H9 (cell line): Measurements from ENCODE around the gene METTL26. TPM values are rescaled to one million over a fixed set of nuclear protein-coding genes. Genes with fewer than 3 reads are reported as not detected.

Experiments
- DNase-seq: peaks from one replicate; pipeline ENCODE4 v3.0.0-alpha.2; 2017
- H2AFZ ChIP-seq: one replicate; pipeline ENCODE4 v1.6.1; 2013; ENCODE audit warnings: mild to moderate bottlenecking, low read length, control low read depth, moderate library complexity
- H2AK5ac ChIP-seq: 2 replicates; pipeline ENCODE4 v1.6.1; 2013; ENCODE audit warnings: low read length, control low read depth, mixed read lengths; ENCODE audit not compliant: insufficient read length
- H2BK120ac ChIP-seq: one replicate; pipeline ENCODE4 v1.6.1; 2013; ENCODE audit warnings: low read depth, mild to moderate bottlenecking, low read length, control low read depth, inconsistent platforms; ENCODE audit not compliant: poor library complexity, severe bottlenecking
- H2BK12ac ChIP-seq: 2 replicates; pipeline ENCODE4 v1.6.1; 2013; ENCODE audit warnings: low read length, control low read depth, mixed read lengths, low read depth; ENCODE audit not compliant: insufficient read length
- H2BK15ac ChIP-seq: 2 replicates; pipeline ENCODE4 v1.6.1; 2013; ENCODE audit warnings: low read depth, low read length, control low read depth
- H2BK20ac ChIP-seq: one replicate; pipeline ENCODE4 v1.6.1; 2013; ENCODE audit warnings: low read depth, mild to moderate bottlenecking, low read length, control low read depth, inconsistent platforms; ENCODE audit not compliant: poor library complexity, severe bottlenecking
- H2BK5ac ChIP-seq: 2 replicates; pipeline ENCODE4 v1.6.1; 2013; ENCODE audit warnings: low read length, control low read depth, mixed read lengths; ENCODE audit not compliant: insufficient read length
- H3K14ac ChIP-seq: 2 replicates; pipeline ENCODE4 v1.6.1; 2013; ENCODE audit warnings: low read length, control low read depth; ENCODE audit not compliant: insufficient read depth
- H3K18ac ChIP-seq: 2 replicates; pipeline ENCODE4 v1.6.1; 2013; ENCODE audit warnings: low read depth, mild to moderate bottlenecking, mixed read lengths, low read length, control low read depth; ENCODE audit not compliant: insufficient read length
- H3K23ac ChIP-seq: 2 replicates; pipeline ENCODE4 v1.6.1; 2013; ENCODE audit warnings: low read length, control low read depth, mixed read lengths, low read depth; ENCODE audit not compliant: insufficient read length
- H3K23me2 ChIP-seq: 2 replicates; pipeline ENCODE4 v1.6.1; 2013; ENCODE audit warnings: low read depth, mild to moderate bottlenecking, mixed read lengths, low read length, control low read depth; ENCODE audit not compliant: insufficient read length, poor library complexity, severe bottlenecking
- H3K27ac ChIP-seq: 2 replicates; pipeline ENCODE4 v1.5.1; 2013; ENCODE audit warnings: low read length, control low read depth, mixed read lengths, low read depth; ENCODE audit not compliant: insufficient read length
- H3K27me3 ChIP-seq: 2 replicates; pipeline ENCODE4 v1.6.1; 2013; ENCODE audit warnings: low read length, control low read depth, inconsistent platforms; ENCODE audit not compliant: insufficient read depth
- H3K4ac ChIP-seq: 2 replicates; pipeline ENCODE4 v1.6.1; 2013; ENCODE audit warnings: low read depth, mild to moderate bottlenecking, control low read depth, inconsistent platforms, low read length, moderate library complexity
- H3K4me1 ChIP-seq: 2 replicates; pipeline ENCODE4 v1.6.1; 2013; ENCODE audit warnings: low read length, control low read depth, inconsistent platforms; ENCODE audit not compliant: insufficient read depth
- H3K4me2 ChIP-seq: 2 replicates; pipeline ENCODE4 v1.6.1; 2013; ENCODE audit warnings: low read length, control low read depth, mixed read lengths; ENCODE audit not compliant: insufficient read length, insufficient read depth
- H3K56ac ChIP-seq: 2 replicates; pipeline ENCODE4 v1.6.1; 2013; ENCODE audit warnings: low read depth, mild to moderate bottlenecking, mixed read lengths, low read length, control low read depth; ENCODE audit not compliant: insufficient read length
- H3K79me1 ChIP-seq: 2 replicates; pipeline ENCODE4 v1.6.1; 2013; ENCODE audit warnings: low read depth, mild to moderate bottlenecking, moderate library complexity, low read length, control low read depth, inconsistent platforms; ENCODE audit not compliant: insufficient read depth, poor library complexity, severe bottlenecking
- H3K79me2 ChIP-seq: 2 replicates; pipeline ENCODE4 v1.6.1; 2013; ENCODE audit warnings: low read length, control low read depth, inconsistent platforms; ENCODE audit not compliant: insufficient read depth
- H3K9ac ChIP-seq: 2 replicates; pipeline ENCODE4 v1.6.1; 2013; ENCODE audit warnings: low read length, control low read depth, mixed read lengths; ENCODE audit not compliant: insufficient read length; ENCODE audit errors: extremely low read depth
- H3K9me3 ChIP-seq: one replicate; pipeline ENCODE4 v1.6.1; 2013; ENCODE audit warnings: low read depth, low read length, inconsistent platforms; ENCODE audit not compliant: control insufficient read depth
- H3T11ph ChIP-seq: one replicate; pipeline ENCODE4 v1.6.1; 2013; ENCODE audit warnings: mild to moderate bottlenecking, low read length, control low read depth, inconsistent platforms
- H4K20me1 ChIP-seq: one replicate; pipeline ENCODE4 v1.6.1; 2013; ENCODE audit not compliant: control insufficient read depth, insufficient read length, insufficient read depth
- H4K5ac ChIP-seq: 2 replicates; pipeline ENCODE4 v1.6.1; 2013; ENCODE audit warnings: low read depth, mild to moderate bottlenecking, mixed read lengths, low read length, control low read depth; ENCODE audit not compliant: insufficient read length
- H4K8ac ChIP-seq: replicated peaks from 2 replicates; pipeline ENCODE4 v1.6.1; 2013; ENCODE audit warnings: low read length, control low read depth, mixed read lengths, low read depth; ENCODE audit not compliant: insufficient read length
- H4K91ac ChIP-seq: 2 replicates; pipeline ENCODE4 v1.6.1; 2013; ENCODE audit warnings: low read depth, mild to moderate bottlenecking, moderate library complexity, mixed read lengths, low read length, control low read depth; ENCODE audit not compliant: insufficient read length
- H3K27ac Mint-ChIP-seq, 3 experiments: 2 replicates in 2 of 3; 3 replicates in 1 of 3; pipeline ENCODE4 v1.8.0; 2020 to 2021; ENCODE audit warnings: mixed read lengths in 3 of 3, mild to moderate bottlenecking in 1 of 3, moderate library complexity in 1 of 3
- H3K27me3 Mint-ChIP-seq: 2 replicates; pipeline ENCODE4 v1.8.0; 2021; ENCODE audit warnings: low read depth, mild to moderate bottlenecking, moderate library complexity, mixed read lengths
- H3K36me3 Mint-ChIP-seq, 3 experiments: 2 replicates in 2 of 3; 3 replicates in 1 of 3; pipeline ENCODE4 v1.8.0; 2020 to 2021; ENCODE audit warnings: low read depth in 3 of 3, mixed read lengths in 3 of 3; ENCODE audit not compliant: insufficient read depth in 1 of 3
- H3K4me1 Mint-ChIP-seq, 2 experiments: 2 replicates each; pipeline ENCODE4 v1.8.0; 2020; ENCODE audit warnings: mixed read lengths in 2 of 2
- H3K4me3 Mint-ChIP-seq, 2 experiments: 2 replicates in 1 of 2; 3 replicates in 1 of 2; pipeline ENCODE4 v1.8.0; 2020 to 2021; ENCODE audit warnings: mild to moderate bottlenecking in 2 of 2, mixed read lengths in 2 of 2, moderate library complexity in 1 of 2
- H3K9me3 Mint-ChIP-seq, 2 experiments: 2 replicates in 1 of 2; 3 replicates in 1 of 2; pipeline ENCODE4 v1.8.0; 2020; ENCODE audit warnings: mild to moderate bottlenecking in 2 of 2, mixed read lengths in 2 of 2, moderate library complexity in 1 of 2
- CTCF ChIP-seq: fragments of 200-600 bp; sonication (generic); conservative IDR thresholded peaks from 3 replicates; pipeline ENCODE4 v1.8.0; 2021; ENCODE audit warnings: antibody characterized with exemption, mild to moderate bottlenecking
- WGBS: extraction: QIAGEN DNeasy Blood & Tissue Kit; methylation state at CpG from one replicate; pipeline ENCODE4 v1.1.7; 2013; ENCODE audit warnings: missing lambda C conversion rate, low lambda C conversion rate, mixed read lengths; ENCODE audit not compliant: insufficient read length; ENCODE audit errors: extremely low coverage; 5-methylcytosine and 5-hydroxymethylcytosine counted together
- total RNA-seq: library from RNA; stranded (reverse); gene quantifications from 2 replicates; pipeline ENCODE4 v1.2.1, GENCODE V29; 2021

The METTL26 gene
- total RNA-seq, 1 experiment from 2014 or later: 108 TPM

GRCh38 chr16:642189-643049 is 6.3 kb upstream of the METTL26 start:
- H3K14ac ChIP-seq: 0 out of 2 replicates have a peak overlapping the region, but pooled peaks have one; percentile 10
- no peaks in the 10 kb centered on the region for H3K9me3 Mint-ChIP-seq
- no peak overlapping the region for H2BK120ac ChIP-seq
- DNase-seq: no peak
- no peaks in the 10 kb centered on the region for H3K79me2 ChIP-seq
- H3K23ac ChIP-seq: no peak overlapping the region
- H2BK15ac ChIP-seq: no peak overlapping the region
- no peaks in the 10 kb centered on the region; the same call in 1 of the 2 replicates for H3K4me1 ChIP-seq
- H4K91ac ChIP-seq: no peak overlapping the region
- no peak overlapping the region for H3T11ph ChIP-seq
- no peak overlapping the region for H4K8ac ChIP-seq
- H3K4me1 Mint-ChIP-seq: peaks cover 13 to 27% of the 10 kb centered on the region in 2 experiments
- H3K4ac ChIP-seq: no peak overlapping the region
- peak overlapping the region; percentile 1 for H3K9ac ChIP-seq
- H3K23me2 ChIP-seq: peaks cover 6% of the 10 kb centered on the region
- H3K4me3 Mint-ChIP-seq: peak overlapping the region; percentile 68 to 77
- no peaks in the 10 kb centered on the region for H3K27me3 ChIP-seq
- H3K79me1 ChIP-seq: no peaks in the 10 kb centered on the region
- peak overlapping the region in 1 of 3 experiments; percentile 53; a peak in 1 of 7 replicates for H3K27ac Mint-ChIP-seq
- peak overlapping the region; percentile 55 for H3K4me2 ChIP-seq
- H2AK5ac ChIP-seq: no peak overlapping the region
- H3K36me3 Mint-ChIP-seq: peaks cover 2 to 15% (median 4%) of the 10 kb centered on the region in 3 experiments; a peak in 4 of 7 replicates
- no peak overlapping the region for H3K27ac ChIP-seq
- no peak overlapping the region for H2BK20ac ChIP-seq
- no peak overlapping the region for H2BK5ac ChIP-seq
- no peak overlapping the region for H4K5ac ChIP-seq
- WGBS: no CpG with 5 or more reads among the region's 72 CpGs
- H2BK12ac ChIP-seq: no peak overlapping the region
- no peak overlapping the region for H2AFZ ChIP-seq
- no peak overlapping the region for H3K56ac ChIP-seq
- no peak for TF ChIP-seq CTCF
- H4K20me1 ChIP-seq: no peaks in the 10 kb centered on the region
- H3K27me3 Mint-ChIP-seq: no peaks in the 10 kb centered on the region; the same call in 1 of the 2 replicates
- no peaks in the 10 kb centered on the region for H3K9me3 ChIP-seq
- peak overlapping the region; percentile 0 for H3K18ac ChIP-seq
